WTC11 (cell line): ENCODE results near the gene CFAP91.

Experiments
- CBFB ChIP-seq: sonication (generic); formaldehyde crosslinking; IDR thresholded peaks from 2 replicates; pipeline ENCODE4 v1.8.1; 2022; ENCODE audit warnings: mild to moderate bottlenecking, low read depth, missing genetic modification reagents
- CTCF ChIP-seq: fragments of 200-600 bp; IDR thresholded peaks from 2 replicates; pipeline ENCODE4 v1.8.0; 2022; ENCODE audit warnings: antibody characterized with exemption
- SP1 ChIP-seq: sonication (generic); formaldehyde crosslinking; conservative IDR thresholded peaks from 2 replicates; pipeline ENCODE4 v1.8.1; 2022; ENCODE audit warnings: missing genetic modification reagents
- TF ChIP-seq, protein P1 (sequence below): sonication (generic); formaldehyde crosslinking; IDR thresholded peaks from 2 replicates; pipeline ENCODE4 v1.8.1; 2023; ENCODE audit warnings: mild to moderate bottlenecking, missing genetic modification reagents
- TF ChIP-seq, protein P2 (sequence below): sonication (generic); formaldehyde crosslinking; conservative IDR thresholded peaks from 2 replicates; pipeline ENCODE4 v1.8.1; 2022; ENCODE audit warnings: mild to moderate bottlenecking, missing genetic modification reagents
- TF ChIP-seq, protein P3 (sequence below): sonication (generic); formaldehyde crosslinking; IDR thresholded peaks from 2 replicates; pipeline ENCODE4 v1.8.0; 2022; ENCODE audit warnings: missing genetic modification reagents
- TF ChIP-seq, protein P4 (sequence below): sonication (generic); formaldehyde crosslinking; IDR thresholded peaks from 2 replicates; pipeline ENCODE4 v1.8.1; 2023; ENCODE audit warnings: mild to moderate bottlenecking, missing genetic modification reagents

GRCh38 chr3:119660474-119661440 is 42.1 kb upstream of the CFAP91 start, which contains the start of gene POPDC2:
- TF ChIP-seq, protein P1, sequence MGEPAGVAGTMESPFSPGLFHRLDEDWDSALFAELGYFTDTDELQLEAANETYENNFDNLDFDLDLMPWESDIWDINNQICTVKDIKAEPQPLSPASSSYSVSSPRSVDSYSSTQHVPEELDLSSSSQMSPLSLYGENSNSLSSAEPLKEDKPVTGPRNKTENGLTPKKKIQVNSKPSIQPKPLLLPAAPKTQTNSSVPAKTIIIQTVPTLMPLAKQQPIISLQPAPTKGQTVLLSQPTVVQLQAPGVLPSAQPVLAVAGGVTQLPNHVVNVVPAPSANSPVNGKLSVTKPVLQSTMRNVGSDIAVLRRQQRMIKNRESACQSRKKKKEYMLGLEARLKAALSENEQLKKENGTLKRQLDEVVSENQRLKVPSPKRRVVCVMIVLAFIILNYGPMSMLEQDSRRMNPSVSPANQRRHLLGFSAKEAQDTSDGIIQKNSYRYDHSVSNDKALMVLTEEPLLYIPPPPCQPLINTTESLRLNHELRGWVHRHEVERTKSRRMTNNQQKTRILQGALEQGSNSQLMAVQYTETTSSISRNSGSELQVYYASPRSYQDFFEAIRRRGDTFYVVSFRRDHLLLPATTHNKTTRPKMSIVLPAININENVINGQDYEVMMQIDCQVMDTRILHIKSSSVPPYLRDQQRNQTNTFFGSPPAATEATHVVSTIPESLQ, result no peak
- TF ChIP-seq CTCF (no peak), SP1 (CRISPR knock-in tag) (no peak), CBFB (CRISPR knock-in tag) (no peak)
- TF ChIP-seq, protein P2, sequence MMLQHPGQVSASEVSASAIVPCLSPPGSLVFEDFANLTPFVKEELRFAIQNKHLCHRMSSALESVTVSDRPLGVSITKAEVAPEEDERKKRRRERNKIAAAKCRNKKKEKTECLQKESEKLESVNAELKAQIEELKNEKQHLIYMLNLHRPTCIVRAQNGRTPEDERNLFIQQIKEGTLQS (CRISPR knock-in tag), result no peak
- TF ChIP-seq, protein P3, sequence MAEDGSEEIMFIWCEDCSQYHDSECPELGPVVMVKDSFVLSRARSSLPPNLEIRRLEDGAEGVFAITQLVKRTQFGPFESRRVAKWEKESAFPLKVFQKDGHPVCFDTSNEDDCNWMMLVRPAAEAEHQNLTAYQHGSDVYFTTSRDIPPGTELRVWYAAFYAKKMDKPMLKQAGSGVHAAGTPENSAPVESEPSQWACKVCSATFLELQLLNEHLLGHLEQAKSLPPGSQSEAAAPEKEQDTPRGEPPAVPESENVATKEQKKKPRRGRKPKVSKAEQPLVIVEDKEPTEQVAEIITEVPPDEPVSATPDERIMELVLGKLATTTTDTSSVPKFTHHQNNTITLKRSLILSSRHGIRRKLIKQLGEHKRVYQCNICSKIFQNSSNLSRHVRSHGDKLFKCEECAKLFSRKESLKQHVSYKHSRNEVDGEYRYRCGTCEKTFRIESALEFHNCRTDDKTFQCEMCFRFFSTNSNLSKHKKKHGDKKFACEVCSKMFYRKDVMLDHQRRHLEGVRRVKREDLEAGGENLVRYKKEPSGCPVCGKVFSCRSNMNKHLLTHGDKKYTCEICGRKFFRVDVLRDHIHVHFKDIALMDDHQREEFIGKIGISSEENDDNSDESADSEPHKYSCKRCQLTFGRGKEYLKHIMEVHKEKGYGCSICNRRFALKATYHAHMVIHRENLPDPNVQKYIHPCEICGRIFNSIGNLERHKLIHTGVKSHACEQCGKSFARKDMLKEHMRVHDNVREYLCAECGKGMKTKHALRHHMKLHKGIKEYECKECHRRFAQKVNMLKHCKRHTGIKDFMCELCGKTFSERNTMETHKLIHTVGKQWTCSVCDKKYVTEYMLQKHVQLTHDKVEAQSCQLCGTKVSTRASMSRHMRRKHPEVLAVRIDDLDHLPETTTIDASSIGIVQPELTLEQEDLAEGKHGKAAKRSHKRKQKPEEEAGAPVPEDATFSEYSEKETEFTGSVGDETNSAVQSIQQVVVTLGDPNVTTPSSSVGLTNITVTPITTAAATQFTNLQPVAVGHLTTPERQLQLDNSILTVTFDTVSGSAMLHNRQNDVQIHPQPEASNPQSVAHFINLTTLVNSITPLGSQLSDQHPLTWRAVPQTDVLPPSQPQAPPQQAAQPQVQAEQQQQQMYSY (CRISPR knock-in tag), result no peak
- TF ChIP-seq, protein P4, sequence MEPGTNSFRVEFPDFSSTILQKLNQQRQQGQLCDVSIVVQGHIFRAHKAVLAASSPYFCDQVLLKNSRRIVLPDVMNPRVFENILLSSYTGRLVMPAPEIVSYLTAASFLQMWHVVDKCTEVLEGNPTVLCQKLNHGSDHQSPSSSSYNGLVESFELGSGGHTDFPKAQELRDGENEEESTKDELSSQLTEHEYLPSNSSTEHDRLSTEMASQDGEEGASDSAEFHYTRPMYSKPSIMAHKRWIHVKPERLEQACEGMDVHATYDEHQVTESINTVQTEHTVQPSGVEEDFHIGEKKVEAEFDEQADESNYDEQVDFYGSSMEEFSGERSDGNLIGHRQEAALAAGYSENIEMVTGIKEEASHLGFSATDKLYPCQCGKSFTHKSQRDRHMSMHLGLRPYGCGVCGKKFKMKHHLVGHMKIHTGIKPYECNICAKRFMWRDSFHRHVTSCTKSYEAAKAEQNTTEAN (CRISPR knock-in tag), result no peak
